GM23338 (cell line): Measurements from ENCODE around the gene BUB1B. TPM values are rescaled to one million over a fixed set of nuclear protein-coding genes. Genes with fewer than 3 reads are reported as not detected.

Source experiments
- ATAC-seq: fragments of 200-7000 bp; cut with Tn5 transposase; 3 replicates; pipeline ENCODE4 v1.9.1; 2020
- DNase-seq: peaks from one replicate; pipeline ENCODE4 v3.0.0-alpha.2; 2015; ENCODE audit warnings: low spot score
- H2AFZ ChIP-seq: fragments of 200-600 bp; sonication (generic); 2 replicates; pipeline ENCODE4 v1.8.0; 2016; ENCODE audit warnings: antibody characterized with exemption, mild to moderate bottlenecking, moderate library complexity
- H3F3A ChIP-seq: fragments of 200-600 bp; sonication (generic); replicated peaks from 2 replicates; pipeline ENCODE4 v1.8.0; 2017; ENCODE audit warnings: antibody characterized with exemption, mixed run types, low read depth
- H3K27ac ChIP-seq: fragments of 200-600 bp; sonication (generic); 2 replicates; pipeline ENCODE4 v1.6.1; 2016; ENCODE audit warnings: low read depth
- H3K27me3 ChIP-seq: fragments of 200-600 bp; sonication (generic); 2 replicates; pipeline ENCODE4 v1.8.0; 2016; ENCODE audit warnings: mild to moderate bottlenecking, mixed run types, moderate library complexity; ENCODE audit not compliant: insufficient read depth
- H3K36me3 ChIP-seq: fragments of 200-600 bp; sonication (generic); 2 replicates; pipeline ENCODE4 v1.8.0; 2016; ENCODE audit warnings: mild to moderate bottlenecking; ENCODE audit not compliant: insufficient read depth
- H3K4me1 ChIP-seq: fragments of 200-600 bp; sonication (generic); 2 replicates; pipeline ENCODE4 v1.8.0; 2016; ENCODE audit warnings: mild to moderate bottlenecking, moderate library complexity; ENCODE audit not compliant: insufficient read depth
- H3K4me2 ChIP-seq: fragments of 200-600 bp; sonication (generic); 2 replicates; pipeline ENCODE4 v1.7.1; 2017; ENCODE audit warnings: mixed run types
- H3K4me3 ChIP-seq: fragments of 200-600 bp; sonication (generic); 2 replicates; pipeline ENCODE4 v1.6.1; 2016; ENCODE audit warnings: mixed run types
- H3K79me2 ChIP-seq: fragments of 200-600 bp; sonication (generic); replicated peaks from 2 replicates; pipeline ENCODE4 v1.8.0; 2017; ENCODE audit warnings: mild to moderate bottlenecking; ENCODE audit not compliant: insufficient read depth
- H3K9me2 ChIP-seq: fragments of 200-600 bp; sonication (generic); 2 replicates; pipeline ENCODE4 v1.8.0; 2017; ENCODE audit not compliant: insufficient read depth
- H4K20me1 ChIP-seq: fragments of 200-600 bp; sonication (generic); replicated peaks from 2 replicates; pipeline ENCODE4 v1.8.0; 2017; ENCODE audit warnings: mild to moderate bottlenecking; ENCODE audit not compliant: insufficient read depth
- H3K27ac Mint-ChIP-seq: 2 replicates; pipeline ENCODE4 v1.8.0; 2020; ENCODE audit warnings: inconsistent platforms, mild to moderate bottlenecking, moderate library complexity, mixed read lengths
- H3K27me3 Mint-ChIP-seq: 3 replicates; pipeline ENCODE4 v1.8.0; 2022; ENCODE audit warnings: low read depth, mild to moderate bottlenecking, moderate library complexity, mixed read lengths, inconsistent platforms; ENCODE audit not compliant: insufficient read depth, poor library complexity
- H3K36me3 Mint-ChIP-seq: 3 replicates; pipeline ENCODE4 v1.8.0; 2021; ENCODE audit warnings: low read depth, mild to moderate bottlenecking, inconsistent platforms, moderate library complexity, mixed read lengths
- H3K4me1 Mint-ChIP-seq: 3 replicates; pipeline ENCODE4 v1.8.0; 2020; ENCODE audit warnings: mild to moderate bottlenecking, inconsistent platforms, mixed read lengths
- H3K4me3 Mint-ChIP-seq: 3 replicates; pipeline ENCODE4 v1.8.0; 2021; ENCODE audit warnings: moderate library complexity, mild to moderate bottlenecking, inconsistent platforms, mixed read lengths
- H3K9me3 Mint-ChIP-seq: 3 replicates; pipeline ENCODE4 v1.8.0; 2020; ENCODE audit warnings: moderate library complexity, mild to moderate bottlenecking, inconsistent platforms, mixed read lengths
- EZH2phosphoT487 ChIP-seq: fragments of 200-600 bp; sonication (generic); IDR thresholded peaks from one replicate; pipeline ENCODE4 v1.8.1; 2018; ENCODE audit warnings: antibody characterized with exemption; ENCODE audit not compliant: unreplicated experiment
- POLR2AphosphoS5 ChIP-seq: IDR thresholded peaks from 2 replicates; pipeline ENCODE4 v1.6.1; 2016; ENCODE audit warnings: antibody characterized with exemption, low read depth
- ZNF331 ChIP-seq: fragments of 250-450 bp; sonication (Bioruptor Pico); IDR thresholded peaks from 2 replicates; pipeline ENCODE4 v1.5.0; 2020; ENCODE audit warnings: low read depth, mild to moderate bottlenecking, moderate library complexity
- polyA plus RNA-seq: library from polyadenylated mRNA; unstranded; fragments of >200 nt; fragmentation: Nextera tagmentation; extraction: Ambion mirVana; gene quantifications from 2 replicates; pipeline ENCODE4 v1.2.1, GENCODE V29; 2016
- total RNA-seq: library from RNA; depleted of rRNA; stranded (reverse); fragments of >200 nt; shearing (Covaris generic); gene quantifications from 2 replicates; pipeline ENCODE4 v1.2.3, GENCODE V29; 2014
- TF ChIP-seq, protein P1 (sequence below): fragments of 250-450 bp; sonication (Bioruptor Pico); IDR thresholded peaks from 2 replicates; pipeline ENCODE4 v1.5.0; 2020; ENCODE audit warnings: mild to moderate bottlenecking, moderate library complexity

The BUB1B gene
- total and polyA plus RNA-seq, 2 experiments from 2014 or later: 77.7 to 160 TPM

DNA sequence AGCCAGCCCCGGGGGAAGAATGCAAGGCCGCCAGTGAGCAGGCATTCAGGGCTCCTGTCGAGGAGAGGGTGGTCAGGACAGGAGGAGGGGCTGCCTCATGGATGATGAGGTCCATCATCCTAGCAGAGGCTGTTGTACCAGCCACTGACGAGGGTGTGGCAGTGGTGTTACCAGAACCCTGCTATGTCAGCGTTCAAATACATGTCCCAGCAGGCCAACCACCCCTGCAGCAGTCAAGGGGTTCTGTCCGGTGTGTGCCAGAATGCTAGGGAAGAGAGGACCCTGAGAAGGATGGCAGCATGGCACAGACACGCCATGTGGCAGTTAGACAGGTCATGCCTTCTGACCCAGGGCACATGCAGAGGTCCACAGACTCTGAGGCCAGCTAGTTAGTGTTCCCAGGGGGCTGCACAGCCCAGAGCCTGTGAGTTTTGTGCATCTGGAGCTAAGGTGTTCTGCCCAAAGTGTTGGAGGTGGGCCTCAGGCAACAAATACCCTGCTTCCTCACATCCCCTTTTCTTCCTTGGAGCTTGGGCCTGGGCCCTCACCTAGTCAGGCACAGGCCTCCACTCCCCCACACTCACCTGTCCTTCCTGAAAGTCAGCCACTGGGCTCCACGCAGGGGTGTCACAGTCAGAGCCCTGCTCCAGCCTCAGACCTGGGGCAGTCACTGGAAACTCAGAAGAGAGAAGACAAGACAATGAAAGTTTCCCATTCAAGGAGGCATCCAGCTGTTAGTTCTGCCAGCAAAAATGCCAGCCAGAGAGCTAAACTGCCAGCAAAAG is 85.8 kb downstream of the BUB1B start:
- H3K36me3 Mint-ChIP-seq: no peaks in the 10 kb centered on the region
- no peak for ATAC-seq
- H3F3A ChIP-seq: peaks cover 10% of the 10 kb centered on the region; the same call in 1 of the 2 replicates
- no peaks in the 10 kb centered on the region for H3K9me2 ChIP-seq
- no peaks in the 10 kb centered on the region for H3K79me2 ChIP-seq
- no peaks in the 10 kb centered on the region for H3K36me3 ChIP-seq
- H3K4me3 ChIP-seq: no peak overlapping the region
- H3K4me1 ChIP-seq: peaks cover 3% of the 10 kb centered on the region; the same call in 1 of the 2 replicates
- no peak overlapping the region for H3K27ac ChIP-seq
- no peak overlapping the region for H3K27ac Mint-ChIP-seq
- no peaks in the 10 kb centered on the region for H4K20me1 ChIP-seq
- no peak overlapping the region; the same call in 2 of the 3 replicates for H3K4me3 Mint-ChIP-seq
- peaks cover 28% of the 10 kb centered on the region for H3K27me3 Mint-ChIP-seq
- no peak for TF ChIP-seq EZH2phosphoT487
- no peak for TF ChIP-seq ZNF331 (CRISPR knock-in tag)
- no peaks in the 10 kb centered on the region; the same call in 2 of the 3 replicates for H3K9me3 Mint-ChIP-seq
- H3K4me1 Mint-ChIP-seq: peaks cover 26% of the 10 kb centered on the region
- H3K4me2 ChIP-seq: no peak overlapping the region
- DNase-seq: no peak
- H3K27me3 ChIP-seq: peaks cover 15% of the 10 kb centered on the region
- H2AFZ ChIP-seq: no peak overlapping the region

DNA sequence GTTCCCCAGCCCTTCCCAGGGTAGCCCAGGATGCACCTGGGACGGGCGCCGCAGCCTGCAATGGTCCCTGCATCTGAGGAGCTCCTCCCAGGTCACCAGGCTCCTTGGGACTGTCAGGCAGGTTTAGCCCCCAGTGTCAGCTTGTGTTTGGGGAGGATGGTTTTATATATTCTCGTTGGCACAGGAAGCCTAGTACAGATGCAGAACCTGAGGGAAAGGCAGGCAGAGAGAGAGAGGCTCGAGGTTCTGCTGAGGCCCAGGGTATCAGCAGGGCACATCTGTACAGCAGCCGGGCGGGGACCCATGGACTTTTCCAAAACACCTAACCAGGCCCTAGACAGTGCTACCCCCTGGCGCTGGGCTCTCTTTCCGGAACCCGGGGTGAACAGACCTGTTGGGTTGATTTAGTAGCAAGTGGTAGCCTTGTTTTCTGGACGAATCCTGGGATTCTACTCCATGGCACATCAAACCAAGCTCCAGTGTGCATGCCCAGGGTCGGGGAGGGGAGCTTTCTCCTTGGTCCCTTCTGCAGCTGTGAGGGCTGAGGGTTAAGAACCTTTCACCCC is 86.6 kb downstream of the BUB1B start:
- Mint-ChIP-seq H3K4me3 (no peak overlapping the region), H3K36me3 (no peaks in the 10 kb centered on the region), H3K27ac (no peak overlapping the region), H3K27me3 (peaks cover 32% of the 10 kb centered on the region), H3K4me1 (peaks cover 26% of the 10 kb centered on the region), H3K9me3 (no peaks in the 10 kb centered on the region; the same call in 2 of the 3 replicates)
- H3K4me3 ChIP-seq: no peak overlapping the region
- H3K27ac ChIP-seq: no peak overlapping the region
- no peak for TF ChIP-seq POLR2AphosphoS5
- TF ChIP-seq, protein P1, sequence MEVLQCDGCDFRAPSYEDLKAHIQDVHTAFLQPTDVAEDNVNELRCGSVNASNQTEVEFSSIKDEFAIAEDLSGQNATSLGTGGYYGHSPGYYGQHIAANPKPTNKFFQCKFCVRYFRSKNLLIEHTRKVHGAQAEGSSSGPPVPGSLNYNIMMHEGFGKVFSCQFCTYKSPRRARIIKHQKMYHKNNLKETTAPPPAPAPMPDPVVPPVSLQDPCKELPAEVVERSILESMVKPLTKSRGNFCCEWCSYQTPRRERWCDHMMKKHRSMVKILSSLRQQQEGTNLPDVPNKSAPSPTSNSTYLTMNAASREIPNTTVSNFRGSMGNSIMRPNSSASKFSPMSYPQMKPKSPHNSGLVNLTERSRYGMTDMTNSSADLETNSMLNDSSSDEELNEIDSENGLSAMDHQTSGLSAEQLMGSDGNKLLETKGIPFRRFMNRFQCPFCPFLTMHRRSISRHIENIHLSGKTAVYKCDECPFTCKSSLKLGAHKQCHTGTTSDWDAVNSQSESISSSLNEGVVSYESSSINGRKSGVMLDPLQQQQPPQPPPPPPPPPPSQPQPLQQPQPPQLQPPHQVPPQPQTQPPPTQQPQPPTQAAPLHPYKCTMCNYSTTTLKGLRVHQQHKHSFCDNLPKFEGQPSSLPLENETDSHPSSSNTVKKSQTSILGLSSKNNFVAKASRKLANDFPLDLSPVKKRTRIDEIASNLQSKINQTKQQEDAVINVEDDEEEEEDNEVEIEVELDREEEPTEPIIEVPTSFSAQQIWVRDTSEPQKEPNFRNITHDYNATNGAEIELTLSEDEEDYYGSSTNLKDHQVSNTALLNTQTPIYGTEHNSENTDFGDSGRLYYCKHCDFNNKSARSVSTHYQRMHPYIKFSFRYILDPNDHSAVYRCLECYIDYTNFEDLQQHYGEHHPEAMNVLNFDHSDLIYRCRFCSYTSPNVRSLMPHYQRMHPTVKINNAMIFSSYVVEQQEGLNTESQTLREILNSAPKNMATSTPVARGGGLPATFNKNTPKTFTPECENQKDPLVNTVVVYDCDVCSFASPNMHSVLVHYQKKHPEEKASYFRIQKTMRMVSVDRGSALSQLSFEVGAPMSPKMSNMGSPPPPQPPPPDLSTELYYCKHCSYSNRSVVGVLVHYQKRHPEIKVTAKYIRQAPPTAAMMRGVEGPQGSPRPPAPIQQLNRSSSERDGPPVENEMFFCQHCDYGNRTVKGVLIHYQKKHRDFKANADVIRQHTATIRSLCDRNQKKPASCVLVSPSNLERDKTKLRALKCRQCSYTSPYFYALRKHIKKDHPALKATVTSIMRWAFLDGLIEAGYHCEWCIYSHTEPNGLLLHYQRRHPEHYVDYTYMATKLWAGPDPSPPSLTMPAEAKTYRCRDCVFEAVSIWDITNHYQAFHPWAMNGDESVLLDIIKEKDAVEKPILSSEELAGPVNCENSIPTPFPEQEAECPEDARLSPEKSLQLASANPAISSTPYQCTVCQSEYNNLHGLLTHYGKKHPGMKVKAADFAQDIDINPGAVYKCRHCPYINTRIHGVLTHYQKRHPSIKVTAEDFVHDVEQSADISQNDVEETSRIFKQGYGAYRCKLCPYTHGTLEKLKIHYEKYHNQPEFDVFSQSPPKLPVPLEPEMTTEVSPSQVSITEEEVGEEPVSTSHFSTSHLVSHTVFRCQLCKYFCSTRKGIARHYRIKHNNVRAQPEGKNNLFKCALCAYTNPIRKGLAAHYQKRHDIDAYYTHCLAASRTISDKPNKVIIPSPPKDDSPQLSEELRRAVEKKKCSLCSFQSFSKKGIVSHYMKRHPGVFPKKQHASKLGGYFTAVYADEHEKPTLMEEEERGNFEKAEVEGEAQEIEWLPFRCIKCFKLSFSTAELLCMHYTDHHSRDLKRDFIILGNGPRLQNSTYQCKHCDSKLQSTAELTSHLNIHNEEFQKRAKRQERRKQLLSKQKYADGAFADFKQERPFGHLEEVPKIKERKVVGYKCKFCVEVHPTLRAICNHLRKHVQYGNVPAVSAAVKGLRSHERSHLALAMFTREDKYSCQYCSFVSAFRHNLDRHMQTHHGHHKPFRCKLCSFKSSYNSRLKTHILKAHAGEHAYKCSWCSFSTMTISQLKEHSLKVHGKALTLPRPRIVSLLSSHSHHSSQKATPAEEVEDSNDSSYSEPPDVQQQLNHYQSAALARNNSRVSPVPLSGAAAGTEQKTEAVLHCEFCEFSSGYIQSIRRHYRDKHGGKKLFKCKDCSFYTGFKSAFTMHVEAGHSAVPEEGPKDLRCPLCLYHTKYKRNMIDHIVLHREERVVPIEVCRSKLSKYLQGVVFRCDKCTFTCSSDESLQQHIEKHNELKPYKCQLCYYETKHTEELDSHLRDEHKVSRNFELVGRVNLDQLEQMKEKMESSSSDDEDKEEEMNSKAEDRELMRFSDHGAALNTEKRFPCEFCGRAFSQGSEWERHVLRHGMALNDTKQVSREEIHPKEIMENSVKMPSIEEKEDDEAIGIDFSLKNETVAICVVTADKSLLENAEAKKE (CRISPR knock-in tag): no peak
- H2AFZ ChIP-seq: no peak overlapping the region
- no peak for ATAC-seq
- H4K20me1 ChIP-seq: no peaks in the 10 kb centered on the region
- H3K36me3 ChIP-seq: no peaks in the 10 kb centered on the region
- peaks cover 13% of the 10 kb centered on the region; the same call in 1 of the 2 replicates for H3F3A ChIP-seq
- H3K27me3 ChIP-seq: peaks cover 23% of the 10 kb centered on the region
- DNase-seq: no peak
- no peaks in the 10 kb centered on the region for H3K79me2 ChIP-seq
- no peak overlapping the region for H3K4me2 ChIP-seq
- H3K9me2 ChIP-seq: no peaks in the 10 kb centered on the region
- H3K4me1 ChIP-seq: peaks cover 3% of the 10 kb centered on the region; the same call in 1 of the 2 replicates
